ENCODE results near the gene AGPAT2.
A peak's percentile ranks its signal among the peaks of the same experiment; 100 is the strongest.

The AGPAT2 gene

DNA sequence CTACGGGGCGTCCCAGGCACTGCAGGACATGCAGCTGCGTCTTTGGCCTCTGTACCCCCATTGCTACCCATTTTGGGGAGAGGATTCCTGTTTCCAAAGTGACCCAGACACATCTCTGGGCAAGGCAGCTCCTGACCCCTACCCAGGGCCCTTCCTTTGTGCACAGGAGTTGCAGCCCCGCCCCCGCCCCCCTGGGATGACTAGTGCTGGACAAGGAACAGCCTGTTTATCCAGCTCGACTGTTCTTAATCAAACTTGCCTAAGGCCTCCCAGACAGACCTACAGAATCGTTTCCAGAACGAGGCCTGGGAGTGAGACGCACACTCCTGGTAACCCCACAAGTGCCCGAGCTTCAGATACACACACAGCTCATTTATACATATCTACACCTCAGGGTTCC is 38.4 kb upstream of the AGPAT2 start:
- H3K4me3 ChIP-seq (ENCODE audit: low read depth, low read length), result no peak overlapping the region
- H3K36me3 ChIP-seq (ENCODE audit: control insufficient read depth in 2 of 2, insufficient read depth in 1 of 2, low read length in 2 of 2), result peaks cover 0 to 64% of the 10 kb centered on the region in 2 experiments; a peak in 2 of 3 replicates
- H3K9me3 ChIP-seq (ENCODE audit: control insufficient read depth, insufficient read depth, low read depth, low read length), result no peaks in the 10 kb centered on the region
- ChIA-PET CTCF (interaction anchor here (0.6 to 0.9 kb wide), 5 partner anchors 10 to 338 kb away, joined by 3 to 5 read pairs (median 3); no protein-coding TSS in a partner anchor), POLR2A (interaction anchor here (0.8 to 1.5 kb wide), 4 partner anchors 9 to 345 kb away, joined by 3 to 11 read pairs (median 8); partner anchors contain the start of gene SAPCD2)
- no peaks in the 10 kb centered on the region; the same call in 1 of the 2 replicates for H3K4me1 ChIP-seq (ENCODE audit: control insufficient read depth, insufficient read depth, low read length)
- peak overlapping the region; percentile 71 for H3K27ac ChIP-seq (ENCODE audit: extremely low read depth, low read depth, low read length)
- TF ChIP-seq ZSCAN30 (tag by site-specific recombination; IDR thresholded peaks at IDR 0.05), result no peak
- TF ChIP-seq ZNF24 (tag by site-specific recombination; IDR thresholded peaks at IDR 0.05), result no peak
- no peak for TF ChIP-seq ZNF155 (tag by site-specific recombination; IDR thresholded peaks at IDR 0.05)
- TF ChIP-seq, protein P1, sequence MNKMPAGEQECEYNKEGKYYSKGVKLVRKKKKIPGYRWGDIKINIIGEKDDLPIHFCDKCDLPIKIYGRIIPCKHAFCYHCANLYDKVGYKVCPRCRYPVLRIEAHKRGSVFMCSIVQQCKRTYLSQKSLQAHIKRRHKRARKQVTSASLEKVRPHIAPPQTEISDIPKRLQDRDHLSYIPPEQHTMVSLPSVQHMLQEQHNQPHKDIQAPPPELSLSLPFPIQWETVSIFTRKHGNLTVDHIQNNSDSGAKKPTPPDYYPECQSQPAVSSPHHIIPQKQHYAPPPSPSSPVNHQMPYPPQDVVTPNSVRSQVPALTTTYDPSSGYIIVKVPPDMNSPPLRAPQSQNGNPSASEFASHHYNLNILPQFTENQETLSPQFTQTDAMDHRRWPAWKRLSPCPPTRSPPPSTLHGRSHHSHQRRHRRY (tag by site-specific recombination; IDR thresholded peaks at IDR 0.05), result no peak
- no peak for TF ChIP-seq ZNF654 (tag by site-specific recombination; IDR thresholded peaks at IDR 0.05; ENCODE audit: low read depth)
- no peak for TF ChIP-seq KLF16 (tag by site-specific recombination; IDR thresholded peaks at IDR 0.05)
- TF ChIP-seq ZNF544 (tag by site-specific recombination; IDR thresholded peaks at IDR 0.05), result no peak
- no peak for TF ChIP-seq ZBTB21 (tag by site-specific recombination; IDR thresholded peaks at IDR 0.05)
- TF ChIP-seq ZBTB7A (tag by site-specific recombination; IDR thresholded peaks at IDR 0.05; ENCODE audit: low read depth), result no peak
- 0 out of 2 replicates have a peak, but pooled peaks have one; percentile 43 for TF ChIP-seq ZBTB20 (tag by site-specific recombination; IDR thresholded peaks at IDR 0.05)
- TF ChIP-seq ZNF777 (tag by site-specific recombination; IDR thresholded peaks at IDR 0.05; ENCODE audit: borderline replicate concordance), result no peak
- TF ChIP-seq ZNF623 (tag by site-specific recombination; IDR thresholded peaks at IDR 0.05), result no peak
- TF ChIP-seq, protein P2, sequence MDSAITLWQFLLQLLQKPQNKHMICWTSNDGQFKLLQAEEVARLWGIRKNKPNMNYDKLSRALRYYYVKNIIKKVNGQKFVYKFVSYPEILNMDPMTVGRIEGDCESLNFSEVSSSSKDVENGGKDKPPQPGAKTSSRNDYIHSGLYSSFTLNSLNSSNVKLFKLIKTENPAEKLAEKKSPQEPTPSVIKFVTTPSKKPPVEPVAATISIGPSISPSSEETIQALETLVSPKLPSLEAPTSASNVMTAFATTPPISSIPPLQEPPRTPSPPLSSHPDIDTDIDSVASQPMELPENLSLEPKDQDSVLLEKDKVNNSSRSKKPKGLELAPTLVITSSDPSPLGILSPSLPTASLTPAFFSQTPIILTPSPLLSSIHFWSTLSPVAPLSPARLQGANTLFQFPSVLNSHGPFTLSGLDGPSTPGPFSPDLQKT (IDR thresholded peaks at IDR 0.05; ENCODE audit: borderline replicate concordance, low read depth, low read length), result no peak
- TF ChIP-seq GLIS2 (tag by site-specific recombination; IDR thresholded peaks at IDR 0.05), result peak; percentile 45
- TF ChIP-seq ZNF76 (tag by site-specific recombination; IDR thresholded peaks at IDR 0.05; ENCODE audit: borderline replicate concordance, low read depth), result no peak
- TF ChIP-seq, protein P3, sequence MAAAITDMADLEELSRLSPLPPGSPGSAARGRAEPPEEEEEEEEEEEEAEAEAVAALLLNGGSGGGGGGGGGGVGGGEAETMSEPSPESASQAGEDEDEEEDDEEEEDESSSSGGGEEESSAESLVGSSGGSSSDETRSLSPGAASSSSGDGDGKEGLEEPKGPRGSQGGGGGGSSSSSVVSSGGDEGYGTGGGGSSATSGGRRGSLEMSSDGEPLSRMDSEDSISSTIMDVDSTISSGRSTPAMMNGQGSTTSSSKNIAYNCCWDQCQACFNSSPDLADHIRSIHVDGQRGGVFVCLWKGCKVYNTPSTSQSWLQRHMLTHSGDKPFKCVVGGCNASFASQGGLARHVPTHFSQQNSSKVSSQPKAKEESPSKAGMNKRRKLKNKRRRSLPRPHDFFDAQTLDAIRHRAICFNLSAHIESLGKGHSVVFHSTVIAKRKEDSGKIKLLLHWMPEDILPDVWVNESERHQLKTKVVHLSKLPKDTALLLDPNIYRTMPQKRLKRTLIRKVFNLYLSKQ (tag by site-specific recombination; IDR thresholded peaks at IDR 0.05; ENCODE audit: borderline replicate concordance), result no peak
- TF ChIP-seq ZNF433 (tag by site-specific recombination; IDR thresholded peaks at IDR 0.05; ENCODE audit: low read depth), result no peak
- TF ChIP-seq ZNF660 (tag by site-specific recombination; IDR thresholded peaks at IDR 0.05), result no peak
- TF ChIP-seq KLF1 (tag by site-specific recombination; IDR thresholded peaks at IDR 0.05), result 0 out of 2 replicates have a peak, but pooled peaks have one; percentile 15
- TF ChIP-seq ZBTB17 (tag by site-specific recombination; IDR thresholded peaks at IDR 0.05), result peak; percentile 76
- TF ChIP-seq GLIS1 (tag by site-specific recombination; IDR thresholded peaks at IDR 0.05), result peak; percentile 49; the same call in 1 of the 2 replicates
- TF ChIP-seq ZNF341 (tag by site-specific recombination; IDR thresholded peaks at IDR 0.05; ENCODE audit: low read depth), result peak; percentile 58
- TF ChIP-seq, protein P4, sequence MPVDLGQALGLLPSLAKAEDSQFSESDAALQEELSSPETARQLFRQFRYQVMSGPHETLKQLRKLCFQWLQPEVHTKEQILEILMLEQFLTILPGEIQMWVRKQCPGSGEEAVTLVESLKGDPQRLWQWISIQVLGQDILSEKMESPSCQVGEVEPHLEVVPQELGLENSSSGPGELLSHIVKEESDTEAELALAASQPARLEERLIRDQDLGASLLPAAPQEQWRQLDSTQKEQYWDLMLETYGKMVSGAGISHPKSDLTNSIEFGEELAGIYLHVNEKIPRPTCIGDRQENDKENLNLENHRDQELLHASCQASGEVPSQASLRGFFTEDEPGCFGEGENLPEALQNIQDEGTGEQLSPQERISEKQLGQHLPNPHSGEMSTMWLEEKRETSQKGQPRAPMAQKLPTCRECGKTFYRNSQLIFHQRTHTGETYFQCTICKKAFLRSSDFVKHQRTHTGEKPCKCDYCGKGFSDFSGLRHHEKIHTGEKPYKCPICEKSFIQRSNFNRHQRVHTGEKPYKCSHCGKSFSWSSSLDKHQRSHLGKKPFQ (tag by site-specific recombination; IDR thresholded peaks at IDR 0.05), result no peak
- TF ChIP-seq, protein P5, sequence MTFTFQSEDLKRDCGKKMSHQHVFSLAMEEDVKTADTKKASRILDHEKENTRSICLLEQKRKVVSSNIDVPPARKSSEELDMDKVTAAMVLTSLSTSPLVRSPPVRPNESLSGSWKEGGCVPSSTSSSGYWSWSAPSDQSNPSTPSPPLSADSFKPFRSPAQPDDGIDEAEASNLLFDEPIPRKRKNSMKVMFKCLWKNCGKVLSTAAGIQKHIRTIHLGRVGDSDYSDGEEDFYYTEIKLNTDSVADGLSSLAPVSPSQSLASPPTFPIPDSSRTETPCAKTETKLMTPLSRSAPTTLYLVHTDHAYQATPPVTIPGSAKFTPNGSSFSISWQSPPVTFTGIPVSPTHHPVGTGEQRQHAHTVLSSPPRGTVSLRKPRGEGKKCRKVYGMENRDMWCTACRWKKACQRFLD (tag by site-specific recombination; IDR thresholded peaks at IDR 0.05), result no peak
- no peak for TF ChIP-seq ZNF132 (tag by site-specific recombination; IDR thresholded peaks at IDR 0.05; ENCODE audit: borderline replicate concordance)
- TF ChIP-seq, protein P6, sequence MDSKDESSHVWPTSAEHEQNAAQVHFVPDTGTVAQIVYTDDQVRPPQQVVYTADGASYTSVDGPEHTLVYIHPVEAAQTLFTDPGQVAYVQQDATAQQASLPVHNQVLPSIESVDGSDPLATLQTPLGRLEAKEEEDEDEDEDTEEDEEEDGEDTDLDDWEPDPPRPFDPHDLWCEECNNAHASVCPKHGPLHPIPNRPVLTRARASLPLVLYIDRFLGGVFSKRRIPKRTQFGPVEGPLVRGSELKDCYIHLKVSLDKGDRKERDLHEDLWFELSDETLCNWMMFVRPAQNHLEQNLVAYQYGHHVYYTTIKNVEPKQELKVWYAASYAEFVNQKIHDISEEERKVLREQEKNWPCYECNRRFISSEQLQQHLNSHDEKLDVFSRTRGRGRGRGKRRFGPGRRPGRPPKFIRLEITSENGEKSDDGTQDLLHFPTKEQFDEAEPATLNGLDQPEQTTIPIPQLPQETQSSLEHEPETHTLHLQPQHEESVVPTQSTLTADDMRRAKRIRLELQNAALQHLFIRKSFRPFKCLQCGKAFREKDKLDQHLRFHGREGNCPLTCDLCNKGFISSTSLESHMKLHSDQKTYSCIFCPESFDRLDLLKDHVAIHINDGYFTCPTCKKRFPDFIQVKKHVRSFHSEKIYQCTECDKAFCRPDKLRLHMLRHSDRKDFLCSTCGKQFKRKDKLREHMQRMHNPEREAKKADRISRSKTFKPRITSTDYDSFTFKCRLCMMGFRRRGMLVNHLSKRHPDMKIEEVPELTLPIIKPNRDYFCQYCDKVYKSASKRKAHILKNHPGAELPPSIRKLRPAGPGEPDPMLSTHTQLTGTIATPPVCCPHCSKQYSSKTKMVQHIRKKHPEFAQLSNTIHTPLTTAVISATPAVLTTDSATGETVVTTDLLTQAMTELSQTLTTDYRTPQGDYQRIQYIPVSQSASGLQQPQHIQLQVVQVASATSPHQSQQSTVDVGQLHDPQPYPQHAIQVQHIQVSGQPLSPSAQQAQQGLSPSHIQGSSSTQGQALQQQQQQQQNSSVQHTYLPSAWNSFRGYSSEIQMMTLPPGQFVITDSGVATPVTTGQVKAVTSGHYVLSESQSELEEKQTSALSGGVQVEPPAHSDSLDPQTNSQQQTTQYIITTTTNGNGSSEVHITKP (tag by site-specific recombination; IDR thresholded peaks at IDR 0.05), result peak; percentile 54; the same call in 1 of the 2 replicates
- no peak for TF ChIP-seq REPIN1 (tag by site-specific recombination; IDR thresholded peaks at IDR 0.05; ENCODE audit: low read depth)
